ENCODE results near the gene CENPF. TPM values are rescaled to one million over a fixed set of nuclear protein-coding genes. Genes with fewer than 3 reads are reported as not detected.

Gene CENPF
- total RNA-seq, 1 donor from 2014 or later, result 191 TPM

DNA sequence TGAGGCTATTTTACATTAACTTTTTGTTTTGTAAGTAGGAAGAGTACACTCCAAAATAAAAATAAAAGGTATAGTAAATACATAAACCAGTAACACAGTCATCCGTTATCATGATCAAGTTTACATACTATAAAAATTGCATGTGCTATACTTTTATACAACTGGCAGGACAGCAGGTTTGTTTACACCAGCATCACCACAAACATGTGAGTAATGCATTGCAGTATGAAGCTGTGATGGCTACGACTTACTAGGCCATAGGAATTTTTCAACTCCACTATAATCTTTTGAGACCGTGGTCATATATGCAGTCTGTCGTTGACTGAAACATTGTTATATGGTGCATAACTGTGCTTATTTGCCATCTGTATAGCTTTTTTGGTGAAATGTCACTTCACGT lies 106.2 kb downstream of the CENPF start:
- Mint-ChIP-seq H3K9me3 (peaks cover 9% of the 10 kb centered on the region), H3K4me1 (no peaks in the 10 kb centered on the region), H3K36me3 (ENCODE audit: low read depth) (peaks cover 3% of the 10 kb centered on the region), H3K27ac (ENCODE audit: unreplicated experiment) (no peak overlapping the region), H3K4me3 (no peak overlapping the region), H3K27me3 (ENCODE audit: low read depth) (no peaks in the 10 kb centered on the region)
- TF ChIP-seq, protein P1, sequence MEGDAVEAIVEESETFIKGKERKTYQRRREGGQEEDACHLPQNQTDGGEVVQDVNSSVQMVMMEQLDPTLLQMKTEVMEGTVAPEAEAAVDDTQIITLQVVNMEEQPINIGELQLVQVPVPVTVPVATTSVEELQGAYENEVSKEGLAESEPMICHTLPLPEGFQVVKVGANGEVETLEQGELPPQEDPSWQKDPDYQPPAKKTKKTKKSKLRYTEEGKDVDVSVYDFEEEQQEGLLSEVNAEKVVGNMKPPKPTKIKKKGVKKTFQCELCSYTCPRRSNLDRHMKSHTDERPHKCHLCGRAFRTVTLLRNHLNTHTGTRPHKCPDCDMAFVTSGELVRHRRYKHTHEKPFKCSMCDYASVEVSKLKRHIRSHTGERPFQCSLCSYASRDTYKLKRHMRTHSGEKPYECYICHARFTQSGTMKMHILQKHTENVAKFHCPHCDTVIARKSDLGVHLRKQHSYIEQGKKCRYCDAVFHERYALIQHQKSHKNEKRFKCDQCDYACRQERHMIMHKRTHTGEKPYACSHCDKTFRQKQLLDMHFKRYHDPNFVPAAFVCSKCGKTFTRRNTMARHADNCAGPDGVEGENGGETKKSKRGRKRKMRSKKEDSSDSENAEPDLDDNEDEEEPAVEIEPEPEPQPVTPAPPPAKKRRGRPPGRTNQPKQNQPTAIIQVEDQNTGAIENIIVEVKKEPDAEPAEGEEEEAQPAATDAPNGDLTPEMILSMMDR (conservative IDR thresholded peaks at IDR 0.05), result no peak
- no peak for DNase-seq (ENCODE audit: low read depth, low spot score)

DNA sequence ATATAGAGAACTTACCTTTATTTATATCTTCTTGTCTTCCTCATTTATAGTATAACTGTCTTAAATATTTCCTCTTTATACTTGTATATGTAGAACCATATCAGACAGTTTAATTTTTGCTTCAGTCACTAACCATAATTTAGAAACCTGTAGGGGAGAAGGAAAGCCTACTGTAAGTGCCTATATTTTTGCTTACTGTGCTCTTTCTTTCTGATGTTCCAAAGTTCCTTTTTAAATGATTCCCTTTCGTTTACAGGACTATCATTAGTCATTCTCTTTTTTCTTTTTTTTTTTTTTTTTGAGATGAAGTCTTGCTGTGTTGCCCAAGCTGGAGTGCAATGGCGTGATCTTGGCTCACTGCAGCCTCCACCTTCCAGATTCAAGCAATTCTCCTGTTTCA lies 109.7 kb downstream of the CENPF start:
- H3K27ac Mint-ChIP-seq (ENCODE audit: unreplicated experiment), result no peak overlapping the region
- no peaks in the 10 kb centered on the region for H3K36me3 Mint-ChIP-seq (ENCODE audit: low read depth)
- H3K9me3 Mint-ChIP-seq, result no peaks in the 10 kb centered on the region
- peaks cover 18% of the 10 kb centered on the region for H3K4me1 Mint-ChIP-seq
- H3K27me3 Mint-ChIP-seq (ENCODE audit: low read depth), result no peaks in the 10 kb centered on the region
- no peak for DNase-seq (ENCODE audit: low read depth, low spot score)
- TF ChIP-seq, protein P1 (conservative IDR thresholded peaks at IDR 0.05), result no peak
- no peak overlapping the region for H3K4me3 Mint-ChIP-seq

Other genes with a start within 250 kb of the CENPF start
- gene PTPN14, start 51.6 kb upstream of the CENPF start, total RNA-seq, result 21.4 and 26.4 TPM in 2 replicates

All from neural crest cell (in vitro differentiated cells).